Brain pericyte (primary cell): ENCODE measurements around the gene RPS21.

Experiments
- DNase-seq: peaks from one replicate; pipeline ENCODE4 v3.0.0-alpha.2; 2012; ENCODE audit warnings: low read depth, low spot score

The RPS21 gene

GRCh38 chr20:62396367-62397239, 9.7 kb downstream of the RPS21 start:
- DNase-seq, result no peak

DNA sequence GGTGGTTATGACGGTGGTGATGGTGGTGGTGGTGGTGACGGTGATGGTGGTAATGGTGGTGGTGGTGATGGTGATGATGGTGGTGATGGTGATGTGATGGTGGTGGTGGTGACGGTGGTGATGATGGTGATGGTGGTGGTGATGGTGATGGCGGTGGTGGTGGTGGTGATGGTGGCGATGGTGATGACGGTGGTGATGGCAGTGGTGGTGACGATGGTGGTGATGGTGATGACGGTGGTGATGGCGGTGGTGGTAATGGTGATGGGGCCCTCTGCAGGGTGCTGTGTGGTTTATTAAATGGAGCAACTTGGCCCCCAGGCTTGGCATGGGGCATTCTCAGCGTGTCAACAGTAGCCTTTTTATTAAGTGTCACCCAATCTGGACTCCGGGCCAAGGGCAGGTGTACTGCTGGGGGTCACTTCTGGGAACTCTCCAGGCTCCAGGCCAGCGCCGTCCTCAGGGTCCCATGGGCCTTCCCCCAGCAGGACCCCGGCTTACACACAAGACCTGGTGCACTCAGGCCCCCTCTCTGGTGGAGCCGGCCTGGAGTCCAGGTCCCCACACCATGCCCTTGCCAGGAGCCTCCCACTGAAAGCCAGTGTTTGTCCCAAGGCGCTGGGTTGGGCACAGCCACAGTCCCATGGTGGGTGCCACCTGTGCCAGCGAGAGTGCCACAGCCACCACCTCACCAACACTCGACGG, 11.4 kb downstream of the RPS21 start:
- no peak for DNase-seq

DNA sequence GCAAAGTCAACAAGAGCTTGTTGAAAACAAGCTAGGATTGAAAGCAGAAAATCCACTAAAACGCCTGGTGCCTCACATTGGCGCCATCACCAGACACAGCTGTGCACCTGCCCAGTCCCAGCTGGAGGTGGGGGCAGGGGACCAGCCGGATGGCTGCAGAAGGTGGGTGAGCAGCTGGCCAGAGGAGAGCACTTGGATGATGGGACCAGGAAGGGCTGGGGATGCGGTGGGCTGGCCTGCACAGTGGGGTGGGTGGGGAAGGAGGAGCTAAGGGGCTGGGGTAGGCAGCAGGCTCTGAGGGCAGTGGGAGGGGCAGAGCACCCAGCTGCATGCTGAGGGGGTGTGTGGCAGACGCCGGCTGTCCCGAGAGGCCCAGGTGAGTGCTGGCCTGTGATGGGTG, 13.1 kb downstream of the RPS21 start:
- DNase-seq, result no peak

DNA sequence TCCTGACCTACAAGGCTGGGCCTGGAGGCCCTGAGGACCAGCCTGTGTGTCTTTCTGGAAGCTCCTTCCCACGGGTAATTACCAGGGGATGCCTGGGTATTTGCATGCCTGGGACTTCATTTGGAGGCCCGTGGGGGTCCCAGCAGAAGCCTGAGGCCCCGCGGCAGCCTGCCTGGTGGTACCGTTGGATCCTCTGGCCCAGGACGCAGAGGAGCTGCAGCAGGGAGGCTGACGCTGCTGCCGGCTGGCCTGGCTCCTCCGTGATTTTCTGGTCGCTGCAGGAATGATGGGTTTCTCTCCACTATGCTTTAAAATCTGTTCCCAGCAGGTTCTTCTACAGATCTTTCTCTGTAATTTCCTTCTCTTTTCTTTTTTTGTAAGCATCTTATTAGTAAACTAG, 13.6 kb downstream of the RPS21 start:
- DNase-seq, result no peak

GRCh38 chr20:62401331-62401779, 14.5 kb downstream of the RPS21 start:
- DNase-seq, result no peak

- no peak for DNase-seq
These were observed 15.7 kb downstream of the RPS21 start for GRCh38 chr20:62402456-62403150.

DNA sequence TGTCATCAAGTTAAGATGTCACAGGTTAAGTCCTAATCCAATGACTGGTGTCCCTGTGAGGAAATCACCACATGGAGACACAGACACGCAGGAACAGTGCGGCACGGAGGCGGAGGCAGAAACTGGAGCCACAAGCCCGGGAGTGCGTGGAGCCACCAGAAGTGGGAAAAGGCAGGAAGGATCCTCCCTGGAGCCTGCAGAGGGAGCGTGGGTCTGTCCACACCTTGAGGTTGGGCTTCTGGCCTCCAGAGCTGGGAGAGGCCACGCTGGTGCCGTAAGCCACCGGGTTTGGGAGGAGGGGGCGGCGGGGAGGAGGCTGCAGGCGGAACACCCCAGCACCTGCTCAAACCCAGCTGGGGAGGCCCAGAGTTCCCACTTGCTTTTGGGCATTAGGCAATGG, 16.4 kb downstream of the RPS21 start:
- no peak for DNase-seq

- DNase-seq, result no peak
These were observed 17.3 kb downstream of the RPS21 start for GRCh38 chr20:62404112-62404665.

GRCh38 chr20:62404761-62405107, 17.8 kb downstream of the RPS21 start:
- no peak for DNase-seq

DNA sequence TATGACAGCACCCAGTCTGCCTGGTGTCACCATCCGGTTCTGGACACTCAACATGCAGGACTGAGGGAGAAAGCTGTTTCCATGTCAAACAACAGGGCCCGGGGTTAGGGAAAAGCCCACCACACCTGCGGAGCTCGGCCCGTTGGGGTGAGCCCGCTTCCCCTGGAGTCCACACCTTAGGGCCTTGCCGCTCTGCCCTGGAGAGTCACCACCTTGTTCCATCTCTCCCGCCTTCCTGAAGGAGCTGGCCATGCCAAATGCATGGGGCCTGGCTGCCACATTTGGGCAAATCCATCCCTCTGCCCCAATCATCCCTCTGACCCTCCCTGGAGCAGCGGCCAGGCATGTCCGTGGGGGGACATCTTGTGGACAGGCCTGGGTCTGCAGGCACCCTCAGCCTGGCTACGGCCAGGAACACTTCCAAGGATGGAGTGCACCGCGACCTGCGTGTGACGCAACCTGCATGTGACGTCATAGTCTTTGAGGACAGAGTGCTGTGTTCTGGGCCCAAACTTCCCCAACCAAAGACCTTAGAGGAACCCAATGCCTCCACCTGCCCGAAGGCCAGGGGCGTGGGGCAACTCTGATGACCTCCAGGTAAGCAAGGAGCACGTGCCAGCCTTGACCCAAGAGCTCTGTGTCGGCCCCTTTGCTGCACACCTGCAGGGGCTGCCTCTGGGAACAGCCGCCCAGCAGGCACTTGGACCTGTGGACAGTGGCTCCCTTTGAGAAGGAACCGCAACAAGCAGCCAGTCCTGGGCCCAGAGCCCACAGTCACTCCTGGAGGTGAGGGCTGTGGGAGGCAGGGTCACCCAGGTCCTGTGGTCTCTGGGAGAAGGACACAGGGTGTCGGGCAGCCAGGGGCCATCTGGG, 18.4 kb downstream of the RPS21 start:
- no peak for DNase-seq

GRCh38 chr20:62405981-62406513, 19.1 kb downstream of the RPS21 start:
- no peak for DNase-seq

GRCh38 chr20:62406635-62407176, 19.8 kb downstream of the RPS21 start:
- DNase-seq, result no peak

GRCh38 chr20:62407221-62407992, 20.5 kb downstream of the RPS21 start, which contains the start of gene CABLES2:
Gene CABLES2, minus strand, starts transcription at chr20:62407285. Its CDS starts 9 bp downstream, at chr20:62407276.
- peak; percentile 50 for DNase-seq

- no peak for DNase-seq
These were observed 21.2 kb downstream of the RPS21 start for GRCh38 chr20:62408055-62408454.

DNA sequence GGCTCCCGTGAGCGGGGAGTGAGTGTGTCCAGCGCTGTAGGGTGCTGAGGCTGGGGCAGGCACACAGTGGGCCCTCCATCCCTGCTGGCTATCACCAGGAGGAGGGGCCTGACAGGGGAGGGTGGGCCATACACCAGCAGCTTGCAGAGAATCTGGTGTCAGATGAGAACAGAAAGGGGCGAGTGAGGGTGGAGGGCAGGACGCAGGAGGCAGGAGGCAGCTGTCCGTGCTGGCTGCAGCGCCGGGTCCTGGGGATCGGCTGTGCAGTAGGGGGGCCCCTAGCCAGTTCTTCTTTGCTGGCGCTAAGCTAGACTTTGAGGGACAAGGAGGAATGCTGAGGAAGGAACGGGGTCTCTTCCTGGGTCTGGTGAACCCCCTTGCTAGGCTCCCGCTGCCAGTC, 21.7 kb downstream of the RPS21 start:
- DNase-seq, result no peak

- DNase-seq, result no peak
These were observed 22.4 kb downstream of the RPS21 start for GRCh38 chr20:62409086-62409853.

DNA sequence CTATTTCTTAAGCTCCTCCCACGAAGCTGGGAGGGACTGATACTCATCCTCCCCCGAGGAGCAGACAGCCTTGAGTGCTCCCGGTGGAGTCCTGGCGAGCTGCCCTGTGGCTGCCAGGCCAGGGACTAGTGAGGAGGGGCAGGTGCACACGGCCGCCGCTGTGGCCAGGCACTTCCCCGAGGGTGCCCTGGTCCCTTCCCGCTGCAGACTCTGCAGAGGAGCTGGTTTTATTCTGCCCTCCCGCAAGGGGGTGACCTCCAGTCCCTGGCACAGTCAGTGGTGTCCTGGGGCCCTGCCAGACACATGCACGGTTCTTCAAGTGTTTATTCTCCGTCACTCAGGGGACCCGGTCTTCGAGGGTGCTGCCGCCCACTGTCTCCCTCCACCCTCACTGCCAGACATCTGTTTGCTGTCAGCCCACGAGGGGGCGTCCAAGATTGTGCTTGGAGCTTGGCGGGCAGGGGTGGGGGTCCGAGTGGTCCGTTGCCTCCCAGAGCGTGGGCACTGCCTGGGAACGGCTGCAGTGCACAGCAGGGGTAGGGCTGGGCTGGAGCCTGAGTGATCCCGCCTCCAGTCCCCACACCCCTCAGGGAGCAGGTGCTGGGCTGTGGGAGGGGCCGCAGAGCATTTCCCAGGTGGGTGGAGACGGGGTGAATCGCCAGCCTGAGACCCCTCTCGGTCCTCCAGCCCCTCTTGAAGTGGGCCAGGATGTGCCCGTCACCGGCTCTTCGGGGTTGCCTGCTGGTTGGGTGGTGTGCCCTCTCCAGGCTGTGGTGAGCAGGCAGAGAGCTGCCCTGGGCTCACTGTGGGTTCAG, 23.2 kb downstream of the RPS21 start:
- no peak for DNase-seq
